ENCODE measurements around the gene PSMF1. TPM values are rescaled to one million over a fixed set of nuclear protein-coding genes. Genes with fewer than 3 reads are reported as not detected.

Gene PSMF1
- total and polyA plus RNA-seq, 9 of the 15 experiments (the other 6 are each of a cell fraction or from before 2014, with no cell fraction given): 8.5 to 192 (median 33.2) TPM

DNA sequence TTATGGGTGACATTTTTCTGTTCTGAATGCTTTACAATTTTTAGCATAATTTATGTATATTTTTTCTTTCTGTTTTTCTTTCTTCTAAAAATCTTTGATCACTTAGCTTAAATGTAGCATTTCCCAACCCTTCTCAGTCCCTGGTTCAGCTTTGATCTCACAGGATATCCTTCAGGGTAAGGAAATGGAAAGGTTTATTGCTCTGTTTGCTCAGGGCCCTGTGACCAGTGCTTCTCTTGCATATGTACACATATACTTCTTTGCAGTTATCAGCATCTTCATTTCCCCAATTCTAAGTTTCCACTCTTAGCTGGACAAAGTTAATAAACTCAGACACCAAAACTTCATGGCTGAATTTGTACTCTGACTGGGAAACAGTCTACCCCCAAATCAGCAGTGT lies 35.8 kb downstream of the PSMF1 start:
- Histone ChIP-seq H3K27ac (ENCODE audit: extremely low read depth, low read depth, low read length) (no peak overlapping the region), H3K79me2 (ENCODE audit: control insufficient read depth, insufficient read depth, low read length) (no peaks in the 10 kb centered on the region; the same call in 2 of the 3 replicates), H3K27me3 (ENCODE audit: control insufficient read depth in 2 of 2, insufficient read depth in 2 of 2, low read length in 2 of 2) (no peaks in the 10 kb centered on the region), H2AFZ (ENCODE audit: low read depth, low read length) (no peak overlapping the region), H4K20me1 (replicated peaks; ENCODE audit: control insufficient read depth, insufficient read depth, low read length) (no peaks in the 10 kb centered on the region), H3K4me1 (replicated peaks in 1 of 2; ENCODE audit: control insufficient read depth in 2 of 2, insufficient read depth in 2 of 2, low read length in 2 of 2) (no peaks in the 10 kb centered on the region), H3K9me1 (ENCODE audit: control insufficient read depth, insufficient read depth, low read length) (no peaks in the 10 kb centered on the region), H3K9me3 (replicated peaks; ENCODE audit: control insufficient read depth, insufficient read depth, low read depth, low read length) (no peaks in the 10 kb centered on the region), H3K4me2 (ENCODE audit: insufficient read depth, low read length) (no peak overlapping the region), H3K9ac (ENCODE audit: insufficient read depth in 1 of 2, low read depth in 2 of 2, low read length in 2 of 2) (no peak overlapping the region), H3K4me3 (no peak overlapping the region), H3K36me3 (ENCODE audit: control insufficient read depth, insufficient read depth, low read length) (peaks cover 48% of the 10 kb centered on the region)
- no peak for ATAC-seq
- TF ChIP-seq, protein P1, sequence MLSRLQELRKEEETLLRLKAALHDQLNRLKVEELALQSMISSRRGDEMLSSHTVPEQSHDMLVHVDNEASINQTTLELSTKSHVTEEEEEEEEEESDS (CRISPR knock-in tag; IDR thresholded peaks at IDR 0.05): no peak
- TF ChIP-seq ZNF830 (CRISPR knock-in tag; IDR thresholded peaks at IDR 0.05): no peak
- TF ChIP-seq ZNF253 (CRISPR knock-in tag; conservative IDR thresholded peaks at IDR 0.05): no peak
- TF ChIP-seq, protein P2, sequence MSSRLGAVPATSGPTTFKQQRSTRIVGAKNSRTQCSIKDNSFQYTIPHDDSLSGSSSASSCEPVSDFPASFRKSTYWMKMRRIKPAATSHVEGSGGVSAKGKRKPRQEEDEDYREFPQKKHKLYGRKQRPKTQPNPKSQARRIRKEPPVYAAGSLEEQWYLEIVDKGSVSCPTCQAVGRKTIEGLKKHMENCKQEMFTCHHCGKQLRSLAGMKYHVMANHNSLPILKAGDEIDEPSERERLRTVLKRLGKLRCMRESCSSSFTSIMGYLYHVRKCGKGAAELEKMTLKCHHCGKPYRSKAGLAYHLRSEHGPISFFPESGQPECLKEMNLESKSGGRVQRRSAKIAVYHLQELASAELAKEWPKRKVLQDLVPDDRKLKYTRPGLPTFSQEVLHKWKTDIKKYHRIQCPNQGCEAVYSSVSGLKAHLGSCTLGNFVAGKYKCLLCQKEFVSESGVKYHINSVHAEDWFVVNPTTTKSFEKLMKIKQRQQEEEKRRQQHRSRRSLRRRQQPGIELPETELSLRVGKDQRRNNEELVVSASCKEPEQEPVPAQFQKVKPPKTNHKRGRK (tag; IDR thresholded peaks at IDR 0.05): no peak
- TF ChIP-seq DIDO1 (tag; IDR thresholded peaks at IDR 0.05; ENCODE audit: low read depth): no peak
- no peak for FAIRE-seq
- ChIA-PET POLR2A (interaction anchor here (0.6 kb wide), 1 partner anchor 8 kb away, joined by 3 read pairs; no protein-coding TSS in a partner anchor), CTCF (ENCODE audit: low intra/inter-chr PET ratio) (no interaction called here)
- in situ Hi-C loops (cut with MboI): no loop called here
- DNase-seq (ENCODE audit: extremely low read depth in 1 of 4, low spot score in 3 of 4): no peak
- intact Hi-C loops (cut with micrococcal nuclease): no loop called here
- BruUV-seq (replicated peaks): no TSS peak
